GM12891 (cell line): ENCODE data around the gene DCDC2. TPM values are rescaled to one million over a fixed set of nuclear protein-coding genes. Genes with fewer than 3 reads are reported as not detected.
"Not testable (repeated sequence)": the region's sequence is repeated elsewhere in the genome, so short reads cannot be mapped to it uniquely, and the experiment has no call there.

Experiments used
- DNase-seq: peaks from one replicate; pipeline ENCODE4 v3.0.0; 2011; ENCODE audit warnings: low spot score; ENCODE audit not compliant: insufficient read length
- FAIRE-seq: peaks from 2 replicates; lab custom pipeline; 2011; peaks lifted over from hg19 to GRCh38; lab: Jason Lieb, UNC
- PAX5 ChIP-seq: IDR thresholded peaks from 2 replicates; pipeline ENCODE4 v1.6.1; 2011; ENCODE audit warnings: low read length, moderate library complexity, mild to moderate bottlenecking; ENCODE audit not compliant: insufficient read depth, severe bottlenecking
- POLR2A ChIP-seq: IDR thresholded peaks from 2 replicates; pipeline ENCODE4 v1.6.1; 2011; ENCODE audit warnings: low read depth, low read length, control low read depth
- POLR2AphosphoS5 ChIP-seq: IDR thresholded peaks from 2 replicates; pipeline ENCODE4 v1.6.1; 2011; ENCODE audit warnings: low read depth, low read length, control low read depth
- POU2F2 ChIP-seq: IDR thresholded peaks from 2 replicates; pipeline ENCODE4 v1.6.1; 2011; ENCODE audit warnings: low read depth, mild to moderate bottlenecking, control low read depth, low read length, moderate library complexity
- SPI1 ChIP-seq: IDR thresholded peaks from 2 replicates; pipeline ENCODE4 v1.6.1; 2011; ENCODE audit warnings: low read depth, low read length, control low read depth
- TAF1 ChIP-seq: IDR thresholded peaks from 2 replicates; pipeline ENCODE4 v1.6.1; 2011; ENCODE audit warnings: low read depth, low read length, control low read depth
- polyA plus RNA-seq: library from polyadenylated mRNA; unstranded; fragments of >200 nt; gene quantifications from one replicate; pipeline ENCODE4 v1.2.1, GENCODE V29; 2012; ENCODE audit warnings: low read depth, missing spikeins, inconsistent platforms; ENCODE audit not compliant: missing spikeins

The DCDC2 gene
- 0.03 TPM for polyA plus RNA-seq

- TF ChIP-seq POLR2AphosphoS5: no peak
- DNase-seq (no peak), FAIRE-seq (peak; percentile 63)
These were observed at the start of gene DCDC2 for GRCh38 chr6:24357336-24358218. Gene DCDC2, minus strand, starts transcription at chr6:24358059. Its CDS starts 309 bp downstream, at chr6:24357750.

GRCh38 chr6:24405262-24405661, 47.4 kb upstream of the DCDC2 start:
- DNase-seq (no peak), FAIRE-seq (no peak)
- TF ChIP-seq POU2F2 (no peak), SPI1 (no peak), POLR2AphosphoS5 (no peak), POLR2A (no peak), TAF1 (no peak), PAX5 (no peak)

GRCh38 chr6:24403501-24403824, 45.6 kb upstream of the DCDC2 start:
- DNase-seq (no peak), FAIRE-seq (no peak)
- no peak for TF ChIP-seq PAX5
- TF ChIP-seq POU2F2: no peak
- TF ChIP-seq POLR2AphosphoS5: no peak
- no peak for TF ChIP-seq SPI1
- TF ChIP-seq POLR2A: no peak
- no peak for TF ChIP-seq TAF1

- TF ChIP-seq POLR2A (peak; percentile 76), TAF1 (no peak), POLR2AphosphoS5 (peak; percentile 78), SPI1 (no peak), PAX5 (no peak), POU2F2 (no peak)
- FAIRE-seq: peak; percentile 98
- DNase-seq: peak; percentile 74
These were observed 45.0 kb upstream of the DCDC2 start, which contains the start of gene MRS2 for GRCh38 chr6:24402697-24403500. Gene MRS2, plus strand, starts transcription at chr6:24402936. Its CDS starts 111 bp downstream, at chr6:24403047.

- DNase-seq (no peak), FAIRE-seq (no peak)
- no peak for TF ChIP-seq POLR2A
- no peak for TF ChIP-seq PAX5
These were observed 43.6 kb upstream of the DCDC2 start for GRCh38 chr6:24401458-24401857.

GRCh38 chr6:24400045-24401039, 42.5 kb upstream of the DCDC2 start:
- not testable (repeated sequence) for FAIRE-seq, DNase-seq

- DNase-seq (no peak), FAIRE-seq (no peak)
- TF ChIP-seq PAX5 (no peak), POLR2A (no peak), POLR2AphosphoS5 (no peak), TAF1 (no peak), SPI1 (no peak), POU2F2 (no peak)
These were observed 39.8 kb upstream of the DCDC2 start for GRCh38 chr6:24397631-24398030.

- TF ChIP-seq SPI1: no peak
- FAIRE-seq (no peak), DNase-seq (no peak)
These were observed 39.0 kb upstream of the DCDC2 start for GRCh38 chr6:24396824-24397223.

GRCh38 chr6:24394780-24395437, 37.0 kb upstream of the DCDC2 start:
- FAIRE-seq (no peak), DNase-seq (no peak)
- TF ChIP-seq TAF1 (no peak), PAX5 (no peak), SPI1 (no peak), POU2F2 (no peak), POLR2AphosphoS5 (no peak), POLR2A (no peak)
